Retinal pigment epithelial cell (primary cell): ENCODE data around the gene MGME1.

Experiments
- DNase-seq: peaks from one replicate; pipeline ENCODE4 v3.0.0-alpha.2; 2010; ENCODE audit warnings: low read depth
- H3K4me3 ChIP-seq: 2 replicates; pipeline ENCODE4 v1.5.1; 2011; ENCODE audit warnings: mild to moderate bottlenecking, low read length, control low read depth, moderate library complexity
- TF ChIP-seq, protein P1 (sequence below): conservative IDR thresholded peaks from 2 replicates; pipeline ENCODE4 v1.5.1; 2011; ENCODE audit warnings: low read depth, low read length, control low read depth, inconsistent platforms

MGME1 gene

DNA sequence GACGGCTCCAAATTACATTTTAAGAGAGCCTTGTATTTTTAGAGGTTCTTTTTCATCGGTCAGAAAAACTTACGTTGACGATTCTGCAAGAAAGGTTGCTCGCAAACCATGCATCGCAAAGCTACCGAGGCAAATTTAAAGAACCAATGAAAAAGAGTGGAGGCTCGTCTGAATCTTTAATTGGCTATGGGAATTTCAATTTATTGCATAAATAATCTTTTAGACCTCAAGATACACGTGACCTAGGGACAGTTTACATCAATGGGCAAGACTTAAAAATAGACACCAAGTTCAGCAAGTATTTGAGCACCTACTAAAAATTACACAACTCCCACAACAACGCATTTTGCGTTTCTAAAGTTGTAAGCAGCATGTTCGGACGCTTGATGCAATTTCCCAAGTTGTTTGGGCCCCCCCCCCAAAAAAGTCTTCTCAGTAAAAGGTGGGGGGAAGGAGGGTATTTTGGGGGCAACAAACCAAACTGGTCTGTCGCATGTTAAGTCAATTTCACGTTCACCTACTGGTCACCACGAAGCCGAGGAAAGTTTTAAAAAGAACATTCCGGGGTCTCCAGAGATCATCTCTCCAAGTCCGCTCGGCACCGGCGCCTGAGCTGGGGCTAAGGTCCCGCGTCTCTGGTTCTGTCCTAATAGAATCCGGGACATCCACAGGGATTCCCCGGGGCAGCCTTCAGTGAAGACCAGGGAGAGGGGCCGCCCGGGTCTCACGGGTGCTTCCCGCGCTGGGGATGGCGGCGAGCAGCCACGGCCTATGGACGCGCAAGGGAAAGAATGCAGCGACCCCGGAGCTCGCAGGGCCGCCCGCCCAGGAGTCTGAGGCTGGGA lies 1.1 kb upstream of the MGME1 start:
- no peak for DNase-seq
- TF ChIP-seq, protein P1, sequence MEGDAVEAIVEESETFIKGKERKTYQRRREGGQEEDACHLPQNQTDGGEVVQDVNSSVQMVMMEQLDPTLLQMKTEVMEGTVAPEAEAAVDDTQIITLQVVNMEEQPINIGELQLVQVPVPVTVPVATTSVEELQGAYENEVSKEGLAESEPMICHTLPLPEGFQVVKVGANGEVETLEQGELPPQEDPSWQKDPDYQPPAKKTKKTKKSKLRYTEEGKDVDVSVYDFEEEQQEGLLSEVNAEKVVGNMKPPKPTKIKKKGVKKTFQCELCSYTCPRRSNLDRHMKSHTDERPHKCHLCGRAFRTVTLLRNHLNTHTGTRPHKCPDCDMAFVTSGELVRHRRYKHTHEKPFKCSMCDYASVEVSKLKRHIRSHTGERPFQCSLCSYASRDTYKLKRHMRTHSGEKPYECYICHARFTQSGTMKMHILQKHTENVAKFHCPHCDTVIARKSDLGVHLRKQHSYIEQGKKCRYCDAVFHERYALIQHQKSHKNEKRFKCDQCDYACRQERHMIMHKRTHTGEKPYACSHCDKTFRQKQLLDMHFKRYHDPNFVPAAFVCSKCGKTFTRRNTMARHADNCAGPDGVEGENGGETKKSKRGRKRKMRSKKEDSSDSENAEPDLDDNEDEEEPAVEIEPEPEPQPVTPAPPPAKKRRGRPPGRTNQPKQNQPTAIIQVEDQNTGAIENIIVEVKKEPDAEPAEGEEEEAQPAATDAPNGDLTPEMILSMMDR: no peak
- H3K4me3 ChIP-seq: peak overlapping the region; percentile 96

DNA sequence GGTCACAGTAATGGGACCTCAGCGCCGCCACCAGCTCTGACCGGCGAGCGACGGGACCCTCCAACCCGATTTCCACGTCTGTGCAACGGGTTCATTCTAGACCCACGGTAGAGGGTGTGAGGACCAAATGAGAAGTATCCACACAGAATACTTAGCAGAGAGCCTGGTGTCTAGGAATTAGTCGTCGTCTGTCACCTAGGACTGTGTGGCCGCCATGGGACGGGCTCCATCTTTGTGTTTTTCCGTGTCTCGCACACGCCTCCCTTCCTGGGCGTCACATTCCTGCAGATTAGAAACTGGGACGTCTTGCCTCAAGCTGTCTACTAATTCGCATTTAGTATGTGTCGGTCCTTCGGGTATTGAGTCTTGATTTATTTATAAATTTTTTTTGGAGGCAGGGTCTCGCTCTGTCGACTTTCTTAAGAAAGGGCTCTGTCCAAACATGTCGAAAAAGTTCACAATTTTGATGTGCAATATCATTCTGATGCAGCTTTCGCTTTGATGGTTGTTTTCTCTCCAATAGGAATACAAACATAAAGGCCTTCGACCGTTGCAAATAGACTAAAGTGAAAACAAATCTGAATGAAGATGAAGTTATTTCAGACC lies 563 bp downstream of the MGME1 start:
- TF ChIP-seq, protein P1: no peak
- DNase-seq: no peak

DNA sequence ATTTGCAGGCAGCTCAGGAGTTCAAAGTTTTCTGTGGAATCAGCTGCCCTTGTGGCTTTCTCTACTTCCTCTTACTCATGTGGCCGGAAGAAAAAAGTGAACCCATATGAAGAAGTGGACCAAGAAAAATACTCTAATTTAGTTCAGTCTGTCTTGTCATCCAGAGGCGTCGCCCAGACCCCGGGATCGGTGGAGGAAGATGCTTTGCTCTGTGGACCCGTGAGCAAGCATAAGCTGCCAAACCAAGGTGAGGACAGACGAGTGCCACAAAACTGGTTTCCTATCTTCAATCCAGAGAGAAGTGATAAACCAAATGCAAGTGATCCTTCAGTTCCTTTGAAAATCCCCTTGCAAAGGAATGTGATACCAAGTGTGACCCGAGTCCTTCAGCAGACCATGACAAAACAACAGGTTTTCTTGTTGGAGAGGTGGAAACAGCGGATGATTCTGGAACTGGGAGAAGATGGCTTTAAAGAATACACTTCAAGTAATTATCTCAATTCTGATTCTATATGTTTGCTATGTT lies 1.1 kb downstream of the MGME1 start:
- TF ChIP-seq, protein P1: no peak
- peak overlapping the region; percentile 96 for H3K4me3 ChIP-seq
- DNase-seq: no peak

More for the DNA sequence above, 563 bp downstream of the MGME1 start:
- H3K4me3 ChIP-seq: peak overlapping the region; percentile 96

DNA sequence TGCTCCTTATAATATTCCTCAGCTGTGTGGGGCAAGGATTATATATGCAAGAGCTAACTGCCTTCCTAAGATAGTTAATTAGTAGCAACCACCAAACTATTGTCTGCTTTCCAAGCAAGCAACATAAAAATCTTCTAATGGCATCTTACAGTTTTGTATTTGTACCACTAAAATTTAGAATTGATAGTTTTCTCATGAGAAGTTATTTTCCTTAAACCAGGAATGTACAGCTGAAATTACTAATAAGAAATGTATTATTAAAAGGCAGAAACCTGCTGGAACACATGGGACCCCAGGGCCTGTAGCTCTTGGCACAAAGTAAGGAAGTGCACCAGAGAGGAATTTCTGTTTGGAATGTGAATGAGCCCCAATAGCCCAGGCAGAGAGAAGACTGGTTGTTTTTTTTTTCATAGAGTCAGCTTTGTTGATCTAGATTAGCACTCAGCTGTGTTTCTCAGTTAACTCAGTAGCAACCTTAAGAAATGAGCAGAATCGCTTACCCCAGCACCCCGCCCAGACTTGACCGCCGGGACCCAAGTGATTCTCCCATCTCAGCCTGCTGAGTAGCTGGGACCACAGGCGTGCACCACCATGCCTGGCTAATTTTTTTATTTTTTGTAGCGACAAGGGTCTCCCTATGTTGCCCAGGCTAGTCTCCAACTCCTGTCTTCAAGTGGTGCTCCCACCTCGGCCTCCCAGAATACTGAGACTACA lies 2.6 kb downstream of the MGME1 start:
- DNase-seq: peak; percentile 68
- TF ChIP-seq, protein P1: no peak
- H3K4me3 ChIP-seq: peak overlapping the region; percentile 96

DNA sequence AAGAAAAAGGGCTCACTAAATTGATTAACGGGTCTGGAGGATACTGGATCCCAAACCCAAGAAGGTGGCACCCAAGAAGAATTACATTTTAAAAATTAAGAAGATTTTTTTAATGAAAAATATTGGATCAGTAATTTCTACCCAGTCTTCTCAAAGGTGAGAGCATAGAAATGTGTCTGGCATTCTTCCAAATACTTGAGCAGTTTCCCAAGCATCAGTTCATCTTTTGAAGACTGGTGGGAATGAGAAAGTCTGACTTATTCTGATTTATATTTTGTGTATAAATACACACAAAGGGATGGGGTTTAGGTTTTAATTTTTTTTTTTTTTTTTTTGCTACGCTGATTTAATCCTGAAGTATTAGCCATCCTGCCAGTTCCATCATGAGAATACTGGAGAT lies 3.3 kb downstream of the MGME1 start:
- TF ChIP-seq, protein P1: no peak
- DNase-seq: no peak
- peak overlapping the region; percentile 96 for H3K4me3 ChIP-seq

DNA sequence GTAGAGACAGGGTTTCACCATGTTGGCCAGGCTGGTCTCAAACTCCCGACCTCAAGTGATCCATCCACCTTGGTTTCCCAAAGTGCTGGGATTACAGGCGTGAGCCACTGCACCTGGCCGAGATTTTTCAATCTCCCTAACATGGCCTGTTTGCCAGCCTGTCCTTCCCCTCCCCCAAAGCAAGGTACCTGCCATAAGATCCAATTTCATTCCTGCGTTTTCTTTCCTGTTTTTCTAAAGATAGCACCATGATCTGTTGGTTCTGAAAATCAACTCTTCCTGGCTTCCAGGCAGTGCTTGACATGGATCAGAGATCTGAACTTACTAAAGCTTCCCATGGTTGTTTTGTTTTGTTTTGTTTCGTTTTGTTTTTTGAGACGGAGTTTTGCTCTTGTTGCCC lies 7.5 kb downstream of the MGME1 start:
- DNase-seq: no peak
- TF ChIP-seq, protein P1: no peak
- no peak overlapping the region for H3K4me3 ChIP-seq
